Prostate gland (tissue), 2 donors: Measurements from ENCODE around the gene MNX1. TPM values are rescaled to one million over a fixed set of nuclear protein-coding genes. Genes with fewer than 3 reads are reported as not detected.

Experiments
- DNase-seq: peaks from one replicate; pipeline ENCODE4 v3.0.0-alpha.2; 2019; ENCODE audit warnings: low spot score
- H3K27ac ChIP-seq, 2 donors: fragments of 200-600 bp; sonication (generic); 2 replicates each; pipeline ENCODE4 v1.5.1; 2017 to 2019
- H3K27me3 ChIP-seq: fragments of 200-600 bp; sonication (generic); replicated peaks from 2 replicates; pipeline ENCODE4 v1.5.1; 2019; ENCODE audit not compliant: insufficient read depth
- H3K36me3 ChIP-seq, 2 donors: fragments of 200-600 bp; sonication (generic); 1 replicate in 1 of 2; 2 replicates in 1 of 2; pipeline versions ENCODE4 v1.5.1 to v1.8.1; 2017 to 2019
- H3K4me1 ChIP-seq: fragments of 200-600 bp; sonication (generic); replicated peaks from 2 replicates; pipeline ENCODE4 v1.5.1; 2019
- H3K4me3 ChIP-seq, 2 donors: fragments of 200-600 bp; sonication (generic); 2 replicates each; pipeline ENCODE4 v1.5.1; 2017 to 2019
- H3K9me3 ChIP-seq: fragments of 200-600 bp; sonication (generic); 2 replicates; pipeline ENCODE4 v1.5.1; 2017
- POLR2A ChIP-seq: fragments of 450-650 bp; IDR thresholded peaks from one replicate; pipeline ENCODE4 v1.6.1; 2016; ENCODE audit warnings: antibody characterized with exemption, mild to moderate bottlenecking
- POLR2AphosphoS5 ChIP-seq: sonication (generic); formaldehyde crosslinking; IDR thresholded peaks from one replicate; pipeline ENCODE4 v1.6.1; 2017; ENCODE audit warnings: antibody characterized with exemption
- WGBS: methylation state at CpG from one replicate; pipeline ENCODE4 v1.1.5; 2018; 5-methylcytosine and 5-hydroxymethylcytosine counted together
- intact Hi-C: fragments of 100-400 bp; cut with DNase I; formaldehyde crosslinking; loops from one replicate; pipeline ENCODE4 v1.14.2; 2022
- total RNA-seq, 2 donors: library from RNA; depleted of rRNA; stranded (reverse); fragments of >200 nt; gene quantifications; one replicate each; pipeline ENCODE4 v1.1.0, GENCODE V29; 2016
- TF ChIP-seq, protein P1 (sequence below), 4 experiments: fragments of 200-600 bp in 2 of 4; fragments of 450-650 bp in 2 of 4; sonication (generic) in 2 of 4; IDR thresholded peaks; 1 replicate in 3 of 4; 2 replicates in 1 of 4; pipeline ENCODE4 v1.5.1; 2016 to 2019; ENCODE audit warnings: antibody characterized with exemption in 4 of 4, mild to moderate bottlenecking in 2 of 4, moderate library complexity in 2 of 4

MNX1 gene
- total RNA-seq, 2 donors from 2014 or later = 2.2 to 2.9 TPM

DNA sequence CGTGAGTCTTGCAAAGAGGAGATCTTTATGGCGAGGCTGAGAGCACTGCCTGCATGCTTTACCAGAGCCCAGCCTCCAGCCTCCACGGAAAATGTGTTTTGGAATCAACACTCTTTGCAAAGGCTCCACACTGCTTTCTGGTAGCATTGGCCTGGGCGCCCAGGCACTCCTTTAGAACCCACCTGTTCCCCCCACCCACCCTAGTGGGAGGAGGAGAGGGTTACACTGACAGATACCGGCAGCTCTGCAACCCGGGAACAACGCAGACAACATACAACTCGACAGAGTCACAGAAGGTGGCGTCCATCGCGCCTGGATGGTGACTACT lies 5.5 kb upstream of the MNX1 start:
- WGBS = 17% methylated on average over 11 of the region's 11 CpGs
- Histone ChIP-seq H3K4me3 (no peak overlapping the region), H3K27ac (no peak overlapping the region), H3K4me1 (peaks cover 2% of the 10 kb centered on the region), H3K36me3 (no peaks in the 10 kb centered on the region), H3K27me3 (peaks cover 44% of the 10 kb centered on the region), H3K9me3 (no peaks in the 10 kb centered on the region)
- TF ChIP-seq POLR2AphosphoS5 (no peak), POLR2A (no peak)
- TF ChIP-seq, protein P1, sequence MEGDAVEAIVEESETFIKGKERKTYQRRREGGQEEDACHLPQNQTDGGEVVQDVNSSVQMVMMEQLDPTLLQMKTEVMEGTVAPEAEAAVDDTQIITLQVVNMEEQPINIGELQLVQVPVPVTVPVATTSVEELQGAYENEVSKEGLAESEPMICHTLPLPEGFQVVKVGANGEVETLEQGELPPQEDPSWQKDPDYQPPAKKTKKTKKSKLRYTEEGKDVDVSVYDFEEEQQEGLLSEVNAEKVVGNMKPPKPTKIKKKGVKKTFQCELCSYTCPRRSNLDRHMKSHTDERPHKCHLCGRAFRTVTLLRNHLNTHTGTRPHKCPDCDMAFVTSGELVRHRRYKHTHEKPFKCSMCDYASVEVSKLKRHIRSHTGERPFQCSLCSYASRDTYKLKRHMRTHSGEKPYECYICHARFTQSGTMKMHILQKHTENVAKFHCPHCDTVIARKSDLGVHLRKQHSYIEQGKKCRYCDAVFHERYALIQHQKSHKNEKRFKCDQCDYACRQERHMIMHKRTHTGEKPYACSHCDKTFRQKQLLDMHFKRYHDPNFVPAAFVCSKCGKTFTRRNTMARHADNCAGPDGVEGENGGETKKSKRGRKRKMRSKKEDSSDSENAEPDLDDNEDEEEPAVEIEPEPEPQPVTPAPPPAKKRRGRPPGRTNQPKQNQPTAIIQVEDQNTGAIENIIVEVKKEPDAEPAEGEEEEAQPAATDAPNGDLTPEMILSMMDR (IDR thresholded peaks at IDR 0.05) = no peak
- intact Hi-C loops = no loop called here
- DNase-seq = no peak

DNA sequence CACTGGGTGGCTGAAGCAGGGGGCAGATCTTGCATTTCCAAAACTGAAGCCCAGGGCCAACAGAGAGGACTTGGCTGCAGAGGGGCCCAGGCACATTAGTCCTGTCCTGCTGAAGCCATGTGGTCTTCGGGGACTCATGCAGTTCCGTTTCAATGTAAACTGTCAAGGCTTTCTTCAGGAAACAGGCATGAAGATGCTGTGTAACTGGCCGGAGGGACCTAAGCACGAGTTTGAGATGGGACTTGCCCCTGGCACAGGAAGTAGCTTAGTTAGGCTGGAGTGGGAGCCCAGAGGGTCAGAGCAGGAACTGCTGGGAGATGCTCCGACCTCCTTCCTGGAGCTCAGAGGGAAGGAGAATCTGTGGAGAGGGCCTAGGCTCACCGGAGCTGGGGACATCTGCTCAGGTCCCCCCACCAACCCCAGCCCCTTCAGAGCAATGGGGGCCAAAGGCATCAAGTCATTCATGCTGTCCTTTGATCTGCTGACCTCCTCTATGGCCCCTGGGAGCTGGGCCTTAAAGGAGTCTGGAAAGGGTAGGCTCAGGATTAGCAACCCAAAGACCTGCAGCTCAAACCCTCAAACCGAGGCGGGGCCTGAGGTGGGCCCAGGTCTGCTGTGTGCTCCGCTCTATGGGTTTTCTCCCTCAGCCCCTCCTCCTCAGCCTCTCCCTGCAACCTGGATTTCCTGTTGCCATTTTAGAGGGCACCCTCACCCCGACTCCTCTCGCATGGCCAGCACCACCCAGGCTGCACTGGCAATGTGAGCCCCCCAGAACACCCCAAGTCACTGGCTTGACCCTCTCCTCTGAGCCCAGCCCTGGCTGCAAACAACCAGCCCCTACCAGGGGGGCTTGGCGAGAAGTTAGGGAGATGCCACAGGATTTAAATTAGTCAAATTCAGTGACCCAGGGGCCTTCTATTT lies 4.4 kb upstream of the MNX1 start:
- intact Hi-C loops = no loop called here
- no peaks in the 10 kb centered on the region for H3K9me3 ChIP-seq
- H3K36me3 ChIP-seq = no peaks in the 10 kb centered on the region
- peaks cover 37% of the 10 kb centered on the region for H3K27me3 ChIP-seq
- H3K4me1 ChIP-seq = no peaks in the 10 kb centered on the region
- H3K27ac ChIP-seq = no peak overlapping the region
- WGBS = 51% methylated on average over 12 of the region's 12 CpGs
- TF ChIP-seq POLR2AphosphoS5 (no peak), POLR2A (no peak)
- TF ChIP-seq, protein P1 (IDR thresholded peaks at IDR 0.05) = no peak
- no peak overlapping the region for H3K4me3 ChIP-seq
- DNase-seq = no peak

DNA sequence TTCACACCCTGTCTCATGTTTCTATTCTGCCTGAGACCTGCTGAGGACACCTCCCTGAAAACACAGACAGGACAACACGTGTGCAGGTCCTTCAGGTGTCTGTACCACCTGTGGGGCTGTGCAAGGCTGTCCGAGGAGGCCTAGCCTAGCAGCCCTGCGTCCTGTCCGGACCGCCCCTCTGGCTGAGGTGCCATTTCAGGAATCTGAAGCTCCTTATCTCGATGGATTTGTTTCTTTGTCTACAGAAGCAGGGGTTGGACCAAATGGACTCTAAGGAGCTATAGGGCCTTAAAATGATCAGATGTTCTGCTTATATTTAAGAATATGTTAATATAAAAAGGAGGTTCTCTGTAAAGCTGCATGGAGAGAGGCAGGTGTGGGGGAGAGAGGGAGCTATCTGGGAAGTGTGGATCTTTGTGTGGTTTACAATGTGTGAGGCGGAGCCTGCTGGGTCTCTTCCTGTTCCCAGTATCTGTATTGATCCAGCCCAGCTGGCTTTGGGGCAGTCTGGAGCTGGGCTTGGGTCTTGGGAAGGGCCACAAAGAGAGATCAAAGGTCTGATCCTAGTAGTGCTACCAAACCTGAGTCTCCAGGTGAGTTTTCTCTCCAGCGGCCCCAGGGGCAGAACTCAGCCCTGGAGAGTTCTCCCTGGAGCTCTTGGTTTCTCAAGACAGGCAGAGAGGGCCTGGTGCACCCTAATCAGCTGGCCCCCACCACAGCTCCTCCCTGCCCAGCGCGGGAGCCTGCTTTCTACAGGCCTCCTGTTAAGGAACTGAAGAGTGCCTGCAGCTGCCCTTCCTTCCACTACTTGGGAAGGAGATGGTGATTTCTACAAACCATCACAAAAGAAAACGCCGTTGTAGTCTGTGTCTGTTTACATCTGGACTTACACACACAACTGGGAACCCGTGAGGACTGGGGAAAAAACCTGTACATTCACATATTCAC lies 3.4 kb upstream of the MNX1 start:
- Histone ChIP-seq H3K4me1 (no peaks in the 10 kb centered on the region), H3K27ac (no peak overlapping the region), H3K4me3 (no peak overlapping the region), H3K27me3 (peaks cover 30% of the 10 kb centered on the region), H3K9me3 (no peaks in the 10 kb centered on the region), H3K36me3 (no peaks in the 10 kb centered on the region)
- no peak for TF ChIP-seq POLR2AphosphoS5
- TF ChIP-seq POLR2A = no peak
- TF ChIP-seq, protein P1 (IDR thresholded peaks at IDR 0.05) = no peak
- WGBS = 52% methylated on average over 13 of the region's 13 CpGs
- intact Hi-C loops = no loop called here
- DNase-seq = no peak

DNA sequence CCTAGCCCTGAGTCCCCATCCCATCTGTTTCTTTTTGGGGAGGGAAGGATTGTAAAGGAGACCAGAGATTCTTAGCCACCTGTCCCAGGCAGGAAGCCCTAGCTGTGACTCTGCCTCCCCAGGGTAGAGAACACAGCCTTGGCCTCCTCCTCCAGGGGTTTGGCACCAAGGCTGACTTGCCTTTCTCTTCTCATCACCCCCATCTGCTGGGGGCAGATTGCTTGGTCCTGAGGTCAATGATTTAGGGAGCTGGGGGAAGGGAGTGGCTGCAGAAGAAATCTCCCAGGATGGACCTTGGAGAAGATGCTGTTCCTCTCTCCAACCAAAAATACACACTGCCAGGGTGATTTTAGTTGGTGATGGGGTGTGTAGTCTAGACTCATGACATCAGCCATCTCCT lies 2.6 kb upstream of the MNX1 start:
- Histone ChIP-seq H3K4me3 (no peak overlapping the region), H3K36me3 (no peaks in the 10 kb centered on the region), H3K27ac (no peak overlapping the region), H3K27me3 (peaks cover 28% of the 10 kb centered on the region), H3K9me3 (no peaks in the 10 kb centered on the region), H3K4me1 (no peaks in the 10 kb centered on the region)
- TF ChIP-seq, protein P1 (IDR thresholded peaks at IDR 0.05) = no peak
- TF ChIP-seq POLR2AphosphoS5 (no peak), POLR2A (no peak)
- no peak for DNase-seq
- intact Hi-C loops = no loop called here
